Pancreas (tissue), 10 donors: ENCODE measurements around the gene SNX33. TPM values are rescaled to one million over a fixed set of nuclear protein-coding genes. Genes with fewer than 3 reads are reported as not detected.
"Not testable (repeated sequence)": the region's sequence is repeated elsewhere in the genome, so short reads cannot be mapped to it uniquely, and the experiment has no call there.

Experiments used
- ATAC-seq, 4 donors: fragments of 200-7000 bp; cut with Tn5 transposase; one replicate each; pipeline versions ENCODE4 v1.8.0 to v1.9.1; 2020; ENCODE audit warnings: mild to moderate bottlenecking in 4 of 4, moderate library complexity in 4 of 4
- DNase-seq, 6 donors: peaks; one replicate each; pipeline ENCODE4 v3.0.0-alpha.2; 2020
- FAIRE-seq: peaks from 2 replicates; lab custom pipeline; 2012; peaks lifted over from hg19 to GRCh38; lab: Jason Lieb, UNC
- H3K27ac ChIP-seq, 4 donors: fragments of 200-600 bp; sonication (generic); 1 replicate in 3 of 4; 2 replicates in 1 of 4; pipeline versions ENCODE4 v1.5.0 to v1.8.0; 2020
- H3K27me3 ChIP-seq, 4 donors: fragments of 200-600 bp; one replicate each; pipeline ENCODE4 v1.8.0; 2021
- H3K36me3 ChIP-seq, 3 donors: fragments of 200-600 bp; sonication (generic) in 1 of 3; one replicate each; pipeline versions ENCODE4 v1.5.0 to v1.8.0; 2020 to 2021
- H3K4me1 ChIP-seq, 3 donors: fragments of 200-600 bp; one replicate each; pipeline ENCODE4 v1.8.0; 2021
- H3K4me3 ChIP-seq, 4 donors: fragments of 200-600 bp; sonication (generic) in 2 of 4; one replicate each; pipeline versions ENCODE4 v1.5.0 to v1.8.0; 2020 to 2021
- H3K9me3 ChIP-seq, 4 donors: fragments of 200-600 bp; one replicate each; pipeline ENCODE4 v1.8.0; 2021
- WGBS, 2 donors: extraction: QIAGEN DNeasy Blood & Tissue Kit; methylation state at CpG; one replicate each; pipeline ENCODE4 v1.1.7; 2013; 5-methylcytosine and 5-hydroxymethylcytosine counted together
- intact Hi-C, 3 donors: fragments of 100-400 bp; cut with DNase I; formaldehyde crosslinking; loops; one replicate each; pipeline versions ENCODE4 v1.11.1 to v1.14.2; 2022
- polyA plus RNA-seq, 2 donors: library from polyadenylated mRNA; stranded (reverse); fragments of 200-250 nt; gene quantifications; one replicate each; pipeline ENCODE4 v1.2.3, GENCODE V29; 2013
- total RNA-seq, 6 donors: library from RNA; stranded (reverse); fragmentation: NEBNext Ultra II Directional in 4 of 6; extraction: Animal tissue kit (Norgen Biotek cat#: 25700) in 4 of 6; gene quantifications; one replicate each; pipeline versions ENCODE4 v1.2.1 to v1.2.4, GENCODE V29; 2021 to 2023
- TF ChIP-seq, protein P1 (sequence below), 4 donors: fragments of 200-600 bp; sonication (generic) in 3 of 4; IDR thresholded peaks; one replicate each; pipeline versions ENCODE4 v1.5.0 to v1.8.0; 2021; ENCODE audit warnings: antibody characterized with exemption in 4 of 4
- donor health status: healthy with polysubstance abuse.
- donor health status: DM: no; HTN: no; CAD: no; lungs with moderate emphysema.
- donor health status: DM: no; HTN: no; CAD: no.
- donor health status: control.
- donor health status: control.
- donor health status: Bipolar disorder and iron deficiency.
- donor health status: DM: yes; HTN: yes; CAD: no.
- donor health status: DM: no; HTN: no; CAD: no.
- donor health status: DM: no; HTN: no; CAD: no.
- donor health status: DM: yes; HTN: yes; CAD: no.

SNX33 gene
- total and polyA plus RNA-seq, 8 donors: 9.8 to 24.1 (median 13.9) TPM

DNA sequence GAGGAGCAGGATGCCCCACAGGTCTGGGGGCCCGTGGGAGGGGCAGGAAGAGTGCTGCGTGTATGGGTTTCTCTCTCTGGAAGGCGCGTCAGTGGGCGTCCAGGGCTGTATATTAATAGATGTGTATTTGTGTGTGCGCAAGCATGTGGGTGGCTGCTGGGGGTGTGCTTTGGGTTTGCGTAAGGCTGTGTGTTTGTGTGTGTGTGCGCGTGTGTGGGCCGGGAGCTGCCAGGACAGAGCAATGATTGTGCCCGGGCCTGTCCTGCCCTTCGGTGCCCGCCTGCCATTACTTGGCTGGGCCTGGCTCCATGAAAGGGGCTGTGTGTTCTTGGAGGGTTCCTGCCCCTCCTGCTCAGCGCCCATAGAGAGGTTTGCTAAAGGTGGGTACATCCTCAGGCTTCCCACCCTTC is 48.6 kb downstream of the SNX33 start:
- Histone ChIP-seq H3K4me3 (no peak overlapping the region), H3K4me1 (peaks cover 0 to 15% (median 11%) of the 10 kb centered on the region in 3 donors), H3K27me3 (no peaks in the 10 kb centered on the region), H3K9me3 (no peaks in the 10 kb centered on the region), H3K36me3 (no peaks in the 10 kb centered on the region), H3K27ac (no peak overlapping the region)
- FAIRE-seq: no peak
- TF ChIP-seq, protein P1, sequence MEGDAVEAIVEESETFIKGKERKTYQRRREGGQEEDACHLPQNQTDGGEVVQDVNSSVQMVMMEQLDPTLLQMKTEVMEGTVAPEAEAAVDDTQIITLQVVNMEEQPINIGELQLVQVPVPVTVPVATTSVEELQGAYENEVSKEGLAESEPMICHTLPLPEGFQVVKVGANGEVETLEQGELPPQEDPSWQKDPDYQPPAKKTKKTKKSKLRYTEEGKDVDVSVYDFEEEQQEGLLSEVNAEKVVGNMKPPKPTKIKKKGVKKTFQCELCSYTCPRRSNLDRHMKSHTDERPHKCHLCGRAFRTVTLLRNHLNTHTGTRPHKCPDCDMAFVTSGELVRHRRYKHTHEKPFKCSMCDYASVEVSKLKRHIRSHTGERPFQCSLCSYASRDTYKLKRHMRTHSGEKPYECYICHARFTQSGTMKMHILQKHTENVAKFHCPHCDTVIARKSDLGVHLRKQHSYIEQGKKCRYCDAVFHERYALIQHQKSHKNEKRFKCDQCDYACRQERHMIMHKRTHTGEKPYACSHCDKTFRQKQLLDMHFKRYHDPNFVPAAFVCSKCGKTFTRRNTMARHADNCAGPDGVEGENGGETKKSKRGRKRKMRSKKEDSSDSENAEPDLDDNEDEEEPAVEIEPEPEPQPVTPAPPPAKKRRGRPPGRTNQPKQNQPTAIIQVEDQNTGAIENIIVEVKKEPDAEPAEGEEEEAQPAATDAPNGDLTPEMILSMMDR (IDR thresholded peaks at IDR 0.05): no peak
- 84 to 91% methylated on average over 13 to 14 of the region's 14 CpGs for WGBS, 2 donors
- ATAC-seq: no peak
- peak in 1 of 6 donors; percentile 39 for DNase-seq
- intact Hi-C loops: no loop called here

DNA sequence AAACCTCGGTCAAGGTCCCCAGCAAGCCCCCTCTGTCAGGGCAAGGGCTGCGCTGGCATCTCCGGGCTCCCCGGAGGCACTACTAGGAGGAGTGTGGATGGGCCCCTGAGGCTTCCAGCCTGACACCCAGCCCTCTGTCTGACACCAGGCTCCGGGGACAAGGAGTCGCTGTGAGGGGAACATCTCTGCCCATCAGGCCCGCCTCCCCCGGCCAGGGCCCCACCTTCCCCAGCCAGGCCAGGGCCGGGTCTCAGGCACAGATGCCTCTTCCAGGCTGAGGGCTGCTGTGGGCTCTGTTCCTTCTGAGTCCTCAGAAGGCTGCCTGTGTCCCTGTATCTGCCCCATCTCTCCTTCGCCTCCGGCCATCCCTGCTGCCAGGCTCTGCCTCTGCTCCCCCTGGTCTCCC is 49.1 kb downstream of the SNX33 start:
- DNase-seq: peak in 2 of 6 donors; percentile 49 to 52
- no peak overlapping the region for H3K4me3 ChIP-seq
- peaks cover 0 to 15% (median 11%) of the 10 kb centered on the region in 3 donors for H3K4me1 ChIP-seq
- no peaks in the 10 kb centered on the region for H3K9me3 ChIP-seq
- 82 to 90% methylated on average over 10 to 11 of the region's 11 CpGs for WGBS, 2 donors
- no peak for ATAC-seq
- intact Hi-C loops: no loop called here
- TF ChIP-seq, protein P1 (IDR thresholded peaks at IDR 0.05): no peak
- no peak for FAIRE-seq
- H3K27ac ChIP-seq: no peak overlapping the region
- no peaks in the 10 kb centered on the region for H3K27me3 ChIP-seq
- H3K36me3 ChIP-seq: no peaks in the 10 kb centered on the region

DNA sequence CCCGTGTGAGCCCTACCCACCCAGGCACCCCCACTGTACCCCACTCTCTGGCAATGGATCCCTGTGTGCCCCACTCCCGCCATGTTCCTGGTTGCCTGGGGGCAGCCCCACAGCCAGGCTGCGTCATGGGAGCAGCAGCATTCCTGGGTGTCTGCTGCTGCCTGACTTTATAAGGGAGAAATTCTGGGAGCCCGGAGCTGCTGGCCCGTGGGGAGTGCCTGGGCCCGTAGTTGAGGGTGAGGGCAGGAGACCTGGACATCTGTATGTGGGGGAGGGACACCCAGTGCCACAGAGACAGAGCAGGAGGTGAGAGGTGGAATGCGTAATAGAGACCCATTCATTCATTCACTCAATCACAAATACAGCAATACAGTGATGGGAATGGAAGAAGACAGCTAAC is 49.8 kb downstream of the SNX33 start:
- WGBS, 2 donors: 79 to 87% methylated on average over 7 of the region's 7 CpGs
- no peaks in the 10 kb centered on the region for H3K27me3 ChIP-seq
- DNase-seq (peak in 2 of 6 donors; percentile 38 to 51), FAIRE-seq (no peak), ATAC-seq (no peak)
- peaks cover 0 to 15% (median 11%) of the 10 kb centered on the region in 3 donors for H3K4me1 ChIP-seq
- intact Hi-C loops: no loop called here
- no peak overlapping the region for H3K27ac ChIP-seq
- no peaks in the 10 kb centered on the region for H3K9me3 ChIP-seq
- no peaks in the 10 kb centered on the region for H3K36me3 ChIP-seq
- TF ChIP-seq, protein P1 (IDR thresholded peaks at IDR 0.05): no peak
- H3K4me3 ChIP-seq: no peak overlapping the region

DNA sequence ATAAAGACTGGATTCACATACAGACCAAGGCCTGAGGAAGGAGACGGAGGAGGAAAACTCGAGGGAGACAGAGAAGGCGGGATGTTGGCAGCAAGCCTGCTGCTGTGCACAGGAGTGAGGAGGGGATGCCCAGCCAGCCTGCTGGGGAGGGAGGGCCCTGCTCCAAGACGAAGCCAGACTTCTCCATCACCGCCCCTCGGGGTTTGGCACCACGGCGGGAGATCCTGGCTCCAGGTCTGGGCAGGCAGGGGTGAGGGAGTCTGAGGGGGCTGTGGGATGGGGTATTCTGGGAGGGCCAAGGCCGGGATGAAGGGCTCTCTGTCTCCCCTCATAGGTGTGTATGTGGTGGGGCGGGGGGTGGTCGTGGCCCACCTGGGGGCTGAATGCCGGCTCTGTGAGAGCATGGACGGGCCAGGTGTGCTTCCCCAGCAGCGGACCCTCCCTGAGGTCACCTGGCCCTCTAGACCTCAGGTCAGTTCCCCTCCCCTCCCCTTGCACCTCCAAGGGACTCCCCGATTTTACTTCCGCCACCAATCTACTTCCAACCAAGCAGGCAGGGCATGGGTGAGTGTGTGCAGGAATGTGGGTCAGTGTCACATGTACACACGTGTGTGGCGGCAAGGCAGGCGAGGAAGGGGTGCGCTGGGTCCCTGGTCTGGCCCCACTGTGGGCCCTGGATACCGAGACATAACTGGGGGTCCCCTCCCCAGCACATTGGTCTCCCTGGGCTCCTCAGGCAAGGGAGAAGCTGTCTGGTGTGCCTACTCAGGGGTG is 50.4 kb downstream of the SNX33 start:
- intact Hi-C loops, H3K4me3 ChIP-seq, H3K9me3 ChIP-seq, H3K27me3 ChIP-seq, ATAC-seq, H3K36me3 ChIP-seq, FAIRE-seq, H3K27ac ChIP-seq: not testable (repeated sequence)
- H3K4me1 ChIP-seq: peaks cover 0 to 15% (median 11%) of the 10 kb centered on the region in 3 donors
- WGBS, 2 donors: 73 to 77% methylated on average over 16 to 21 of the region's 21 CpGs
- peak in 1 of 6 donors; percentile 53 for DNase-seq

DNA sequence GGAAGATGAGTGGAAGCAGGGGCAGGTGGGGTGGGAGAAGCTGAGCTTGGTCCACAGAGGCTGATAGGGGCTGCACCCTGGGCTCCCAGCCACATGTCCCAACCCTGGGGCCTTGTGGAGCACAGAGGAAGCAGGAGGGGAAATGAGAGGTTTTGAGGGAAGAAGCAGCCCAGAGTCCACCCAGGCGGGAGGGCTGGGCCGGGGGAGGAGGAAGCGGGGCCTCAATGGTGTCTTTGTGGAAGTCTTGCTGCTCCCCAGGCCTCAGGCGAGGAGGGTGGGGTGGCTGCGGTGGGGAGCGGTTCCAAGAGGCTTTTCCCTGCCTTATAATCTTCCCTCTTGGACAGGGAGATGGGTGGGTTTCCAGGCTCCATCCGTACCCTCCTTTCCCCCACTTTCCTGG is 51.8 kb downstream of the SNX33 start:
- H3K36me3 ChIP-seq, DNase-seq, intact Hi-C loops, H3K4me3 ChIP-seq, H3K27me3 ChIP-seq, H3K27ac ChIP-seq, H3K9me3 ChIP-seq, H3K4me1 ChIP-seq, FAIRE-seq: not testable (repeated sequence)
- 70 to 72% methylated on average over 7 of the region's 7 CpGs for WGBS, 2 donors
- peak in 2 of 4 donors; percentile 11 to 32 for ATAC-seq

DNA sequence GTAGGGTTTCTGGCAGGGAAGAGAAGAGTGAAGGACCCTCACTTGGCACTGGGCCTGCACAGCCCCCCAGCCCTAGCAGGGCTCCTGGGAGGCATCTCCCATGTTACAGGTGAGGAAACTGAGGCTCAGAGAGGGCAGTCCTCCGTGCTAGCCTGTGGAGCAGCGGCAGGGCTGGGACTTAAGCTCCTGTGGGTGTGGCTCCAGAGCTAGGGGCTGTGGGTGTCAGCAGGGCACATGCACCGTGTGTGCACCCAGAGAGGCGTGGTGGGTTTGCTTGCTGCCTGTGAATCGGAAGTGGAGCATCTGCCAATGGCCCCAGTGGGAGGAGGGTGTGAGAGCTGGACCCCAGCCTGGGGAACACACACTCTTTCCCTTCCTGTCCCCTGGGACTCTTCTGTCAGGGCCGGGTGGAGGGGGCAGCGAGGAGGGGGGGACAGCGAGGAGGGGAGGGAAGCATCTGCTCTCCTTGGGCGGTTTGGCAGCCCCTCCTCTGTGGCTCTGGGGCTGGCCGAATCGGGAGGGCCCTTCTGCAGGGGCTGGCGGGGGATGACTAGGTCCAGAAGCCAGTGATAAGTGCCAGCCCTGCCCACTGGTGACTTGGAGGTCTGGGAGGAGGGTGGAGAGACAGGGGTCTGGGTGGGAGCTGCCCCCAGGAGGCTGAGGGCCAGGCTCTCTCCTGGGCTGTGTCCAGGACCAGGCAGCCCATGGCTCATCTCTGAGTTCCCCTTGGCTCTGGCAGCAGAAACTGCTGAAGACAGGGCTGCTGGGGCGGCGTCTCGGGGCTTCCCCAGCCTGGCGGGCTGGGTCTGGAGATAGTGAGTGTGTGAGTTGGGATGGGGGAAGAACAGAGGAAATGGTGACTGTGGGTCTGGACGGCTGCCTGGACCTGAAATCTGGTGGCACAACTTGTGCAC is 52.5 kb downstream of the SNX33 start:
- H3K27me3 ChIP-seq, H3K4me3 ChIP-seq, intact Hi-C loops, FAIRE-seq, H3K4me1 ChIP-seq, H3K9me3 ChIP-seq, H3K27ac ChIP-seq, H3K36me3 ChIP-seq: not testable (repeated sequence)
- DNase-seq (peak in 1 of 6 donors; percentile 45), ATAC-seq (peak in 3 of 4 donors; percentile 41 to 79 (median 56))
- 53 to 89% methylated on average over 5 to 15 of the region's 17 CpGs for WGBS, 2 donors

DNA sequence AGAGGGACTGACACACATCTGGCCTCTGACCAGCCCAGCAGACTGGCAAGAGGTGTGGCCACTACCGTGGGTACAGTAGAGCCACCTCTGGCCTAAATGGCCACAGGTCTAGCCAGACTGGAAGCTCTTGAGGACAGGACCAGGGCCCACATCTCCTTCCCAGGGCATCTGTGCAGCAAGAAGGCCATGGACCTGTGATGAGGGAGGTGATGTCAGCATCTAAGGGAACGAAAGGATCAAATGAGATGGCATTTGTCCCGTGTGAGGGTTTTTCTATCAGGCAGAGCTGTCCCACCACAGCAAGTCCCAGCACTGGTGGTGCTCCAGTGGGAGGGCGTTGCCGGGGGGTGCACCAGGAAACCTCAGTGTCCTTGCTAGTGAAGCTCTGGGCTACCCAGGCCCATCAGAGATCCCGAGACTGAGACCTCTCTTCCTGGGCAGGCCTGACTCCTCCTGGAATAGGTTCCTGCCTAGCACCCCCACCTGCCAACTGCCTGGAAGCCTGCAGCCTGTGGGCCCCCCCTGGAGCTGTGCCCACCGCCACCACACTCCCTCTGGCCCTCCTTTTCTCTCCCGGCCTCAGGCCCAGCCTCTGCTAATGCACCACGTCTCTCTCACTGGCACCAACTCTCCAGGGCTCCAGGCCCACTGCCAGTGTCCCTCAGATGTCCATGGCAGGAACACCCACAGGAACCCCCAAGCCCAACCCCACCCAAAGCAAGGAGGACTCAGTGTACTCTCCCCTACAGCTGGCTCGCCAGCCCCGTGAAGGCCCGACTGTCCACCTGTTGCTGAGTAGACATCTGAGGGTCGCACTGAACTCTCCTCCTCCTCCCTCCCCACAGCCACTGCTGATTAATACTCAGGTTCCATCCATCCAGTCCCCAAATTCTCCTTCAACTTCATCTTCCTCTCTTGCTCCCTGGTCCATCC is 53.6 kb downstream of the SNX33 start:
- H3K4me1 ChIP-seq, H3K27ac ChIP-seq, ATAC-seq, intact Hi-C loops, H3K9me3 ChIP-seq, H3K27me3 ChIP-seq, H3K4me3 ChIP-seq, DNase-seq, H3K36me3 ChIP-seq, FAIRE-seq: not testable (repeated sequence)
- 79 to 87% methylated on average over 11 to 13 of the region's 13 CpGs for WGBS, 2 donors
